ENCODE results near the gene ZNF595. TPM values are rescaled to one million over a fixed set of nuclear protein-coding genes. Genes with fewer than 3 reads are reported as not detected.

The ZNF595 gene
- total RNA-seq, 5 donors from 2014 or later (not counting 1 experiment from before 2014, with no cell fraction given): 1.1 to 9.2 (median 2.1) TPM

Other genes with a start within 250 kb of the ZNF595 start
- 10 to 100 TPM in 1 of 5 donors, 1 to 10 TPM in 4; 6.6 to 10.3 (median 8.6) TPM for gene ZNF718, start 71.2 kb downstream of the ZNF595 start, total RNA-seq

Measured in T-cell (primary cell).